NCI-H345 treated with DMSO at 0.1 percent for 48 hours (cell line): ENCODE data around the gene TOMM20.
"Not testable (repeated sequence)": the region's sequence is repeated elsewhere in the genome, so short reads cannot be mapped to it uniquely, and the experiment has no call there.

Experiments
- DNase-seq: peaks from one replicate; lab custom pipeline; 2025; ENCODE audit not compliant: unreplicated experiment; lab: John Stamatoyannopoulos, UW

Gene TOMM20

DNA sequence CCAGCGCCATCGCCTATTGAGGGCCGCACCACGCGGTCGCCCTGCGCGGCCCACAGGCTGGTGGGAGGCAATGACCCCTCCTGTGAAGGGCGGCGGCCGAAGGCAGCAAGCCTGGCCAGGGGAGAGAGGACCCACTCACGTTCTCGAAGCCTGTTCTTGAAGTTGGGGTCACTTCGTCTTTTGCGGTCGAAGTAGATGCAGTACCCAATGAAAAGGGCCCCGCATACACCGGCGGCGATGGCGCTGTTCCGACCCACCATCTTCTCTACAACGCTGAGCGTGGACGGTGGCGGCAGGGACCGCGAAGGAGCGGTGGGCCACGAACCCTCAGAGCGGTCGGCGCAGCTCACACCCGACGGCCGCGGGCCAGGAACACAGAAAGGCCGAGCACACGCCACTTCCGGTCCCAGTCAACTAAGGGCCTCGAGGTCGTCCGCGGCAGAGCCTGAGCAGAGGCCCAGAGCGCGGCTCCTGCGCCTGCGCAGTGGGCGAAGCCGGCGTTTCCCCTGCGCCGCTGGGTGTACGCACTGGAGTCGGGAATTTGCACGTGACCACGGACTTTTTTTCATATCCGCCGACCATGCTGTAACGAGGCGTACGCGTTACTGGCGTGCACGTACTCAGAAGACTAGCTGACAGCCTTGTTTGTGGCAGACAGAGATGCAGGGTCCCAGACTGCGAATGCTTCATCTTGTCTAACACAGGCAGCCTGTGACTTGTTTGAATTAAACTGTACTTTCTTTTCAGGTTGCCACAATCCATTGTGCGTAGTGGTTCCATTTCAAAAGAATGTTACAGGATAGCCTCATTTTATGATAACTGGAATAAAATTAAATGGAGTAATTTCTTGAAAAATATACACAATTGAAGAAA is at the start of gene TOMM20:
Gene TOMM20 (minus strand): TSS at position 382 of the 873 bp plus-strand sequence. CDS start 122 bp downstream, at position 260.
- peak; percentile 94 for DNase-seq

GRCh38 chr1:235176486-235176885 is 47.8 kb upstream of the TOMM20 start:
- DNase-seq, result no peak

- no peak for DNase-seq
These were observed 41.3 kb upstream of the TOMM20 start for GRCh38 chr1:235169986-235170385.

DNA sequence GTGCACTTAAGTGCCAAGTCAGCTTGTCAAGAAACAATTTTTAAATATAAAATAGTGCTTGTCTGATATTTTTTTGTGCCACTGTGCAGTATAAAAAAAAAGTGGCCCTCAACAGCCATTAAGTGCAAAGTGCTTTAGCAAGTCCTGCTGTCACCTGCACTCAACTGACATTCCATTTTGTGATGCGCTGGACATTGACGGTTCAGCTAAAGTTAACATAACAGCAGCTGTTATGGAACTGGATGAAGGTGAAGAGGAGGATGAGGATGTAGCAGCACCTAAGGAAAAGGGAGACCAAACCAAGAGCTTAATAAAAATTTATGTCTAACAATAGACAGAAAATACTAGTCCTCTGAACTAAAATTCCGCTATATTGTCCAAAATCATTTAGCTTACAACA is 39.7 kb upstream of the TOMM20 start:
- no peak for DNase-seq

GRCh38 chr1:235161685-235162327 is 33.2 kb upstream of the TOMM20 start:
- no peak for DNase-seq

DNA sequence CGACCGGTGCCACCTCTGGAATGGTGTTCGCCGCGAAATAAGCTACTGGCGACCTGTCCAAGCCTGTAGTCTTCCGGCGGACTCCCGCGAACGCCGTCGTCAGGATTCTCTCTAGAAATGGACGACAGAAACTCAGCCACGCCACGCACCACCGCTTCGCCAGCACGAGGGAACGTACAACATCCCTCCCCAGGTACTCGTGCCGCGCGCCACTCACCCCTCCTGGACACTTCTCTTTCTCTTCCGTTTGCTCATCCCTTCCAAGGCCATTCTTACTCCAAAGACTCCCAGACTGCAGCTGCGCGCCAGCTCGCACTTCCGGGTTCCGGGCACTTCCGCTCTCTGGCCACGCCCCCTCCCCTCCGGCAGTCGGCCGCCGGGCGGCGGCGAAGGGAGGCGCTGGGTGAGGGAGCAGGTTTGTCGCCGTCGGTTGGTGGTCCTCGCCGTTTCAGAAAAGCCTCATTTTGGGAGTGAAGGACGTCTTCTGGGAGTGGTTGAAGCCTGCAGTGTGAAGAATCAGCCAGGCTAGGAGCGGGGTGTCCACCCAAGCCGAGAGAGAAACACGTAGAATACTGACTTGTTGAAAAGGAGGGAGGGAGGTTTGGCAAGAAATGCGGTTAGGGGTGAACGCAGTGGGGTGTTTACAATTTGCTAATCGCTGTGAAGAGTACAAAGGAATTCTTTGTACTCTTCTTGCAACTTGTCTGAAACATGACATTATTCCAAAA is 32.5 kb upstream of the TOMM20 start, which contains the start of gene RBM34:
Gene RBM34 (minus strand): TSS at position 294 of the 728 bp plus-strand sequence. CDS start 24 bp downstream, at position 270.
- DNase-seq, result peak; percentile 90

DNA sequence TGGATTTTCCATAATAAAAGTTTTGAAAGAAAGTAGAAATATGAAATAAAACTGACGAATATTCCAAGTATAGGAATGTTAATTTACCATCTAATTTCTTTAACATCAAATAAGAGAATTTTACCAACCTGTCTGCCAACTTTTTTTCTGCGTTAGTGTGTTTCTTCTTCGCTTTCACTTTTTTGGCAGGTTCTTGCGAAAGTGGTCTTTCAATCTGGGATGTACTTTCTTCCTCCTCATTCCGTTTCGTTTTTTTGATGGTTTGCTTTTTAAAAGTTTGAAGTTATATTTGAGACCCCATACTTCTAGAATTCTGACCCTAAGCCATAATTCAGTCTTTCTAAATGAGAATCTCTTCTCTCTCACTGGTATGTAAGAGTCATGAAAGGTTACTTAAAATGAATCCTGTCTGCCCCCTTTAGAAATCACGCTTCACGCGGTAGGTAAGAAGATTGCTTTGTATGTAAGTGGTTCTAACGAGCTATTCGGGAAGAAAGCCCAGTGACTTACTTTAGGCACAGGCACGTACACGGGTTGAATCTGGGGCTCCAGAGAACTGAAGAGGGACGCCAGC is 31.8 kb upstream of the TOMM20 start:
- DNase-seq, result no peak

GRCh38 chr1:235159930-235160329 is 31.3 kb upstream of the TOMM20 start:
- not testable (repeated sequence) for DNase-seq

GRCh38 chr1:235159284-235159683 is 30.6 kb upstream of the TOMM20 start:
- not testable (repeated sequence) for DNase-seq

- no peak for DNase-seq
These were observed 30.0 kb upstream of the TOMM20 start for GRCh38 chr1:235158680-235159079.

DNA sequence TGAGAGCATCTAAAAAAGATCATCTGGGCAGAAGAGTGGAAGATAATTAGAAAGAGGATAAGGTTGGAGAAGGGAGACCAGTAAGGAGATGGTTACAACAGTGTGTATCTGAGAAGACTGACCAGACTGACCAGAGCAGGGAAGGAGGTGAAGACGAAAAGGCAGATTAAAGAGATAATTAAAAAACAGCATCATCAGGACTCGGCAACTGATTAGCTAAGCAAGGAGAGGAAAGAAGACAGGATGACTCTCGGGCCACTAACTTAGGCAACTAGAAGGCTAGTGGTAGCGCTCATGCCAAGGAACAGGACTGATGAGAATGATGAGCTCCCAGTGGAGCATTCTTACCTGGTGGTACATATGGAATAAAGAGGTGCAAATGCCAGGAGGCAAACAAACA is 28.5 kb upstream of the TOMM20 start:
- no peak for DNase-seq

GRCh38 chr1:235156740-235157139 is 28.1 kb upstream of the TOMM20 start:
- DNase-seq, result no peak

GRCh38 chr1:235156265-235156664 is 27.6 kb upstream of the TOMM20 start:
- DNase-seq, result no peak

- DNase-seq, result no peak
These were observed 23.6 kb upstream of the TOMM20 start for GRCh38 chr1:235152235-235152634.

- DNase-seq, result no peak
These were observed 22.4 kb upstream of the TOMM20 start for GRCh38 chr1:235151033-235151432.

GRCh38 chr1:235149824-235150223 is 21.2 kb upstream of the TOMM20 start:
- DNase-seq, result no peak

DNA sequence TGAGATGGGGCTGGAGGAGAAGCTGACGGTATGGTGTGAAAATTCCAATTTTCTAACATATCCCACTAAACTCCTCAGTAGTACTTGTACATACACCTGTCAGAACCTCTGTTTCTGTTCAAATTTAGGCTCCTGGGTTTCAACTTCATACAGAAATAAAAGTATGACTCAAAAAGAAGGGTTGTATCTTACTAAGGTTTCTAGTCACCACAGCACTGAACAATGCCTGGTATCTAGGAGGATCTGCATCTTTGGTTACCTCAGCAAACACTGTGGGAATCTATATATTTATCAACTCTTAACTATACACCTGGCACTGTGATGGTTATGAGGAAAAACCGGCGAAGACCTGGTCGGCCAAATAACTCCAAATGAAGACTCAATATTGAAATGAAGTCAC is 18.6 kb upstream of the TOMM20 start:
- no peak for DNase-seq

GRCh38 chr1:235145639-235146038 is 17.0 kb upstream of the TOMM20 start:
- no peak for DNase-seq

- no peak for DNase-seq
These were observed 14.4 kb upstream of the TOMM20 start for GRCh38 chr1:235142991-235143390.

DNA sequence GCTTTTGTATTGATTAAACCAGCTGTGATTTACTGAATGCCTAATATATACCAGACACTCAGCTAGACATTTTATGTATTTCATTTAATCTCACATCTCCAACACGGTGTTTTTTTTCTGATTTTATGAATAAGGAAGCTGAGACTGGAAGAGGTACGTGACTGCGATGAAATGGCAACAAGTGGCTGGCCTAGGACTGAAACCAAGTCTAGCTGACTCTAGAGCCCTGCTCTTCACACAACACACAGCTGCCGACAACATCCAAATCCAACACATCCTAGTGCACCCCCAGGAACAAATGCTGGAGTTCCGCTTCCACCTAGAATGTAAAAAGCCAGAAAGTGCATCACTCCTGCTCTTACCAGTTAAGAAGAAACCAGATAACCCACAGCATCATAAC is 10.7 kb upstream of the TOMM20 start:
- no peak for DNase-seq

GRCh38 chr1:235138821-235139220 is 10.2 kb upstream of the TOMM20 start:
- no peak for DNase-seq
